C1 segment of cervical spinal cord (tissue), 14 donors: ENCODE results near the gene SLC2A10.
"Not testable (repeated sequence)": the region's sequence is repeated elsewhere in the genome, so short reads cannot be mapped to it uniquely, and the experiment has no call there.

Experiments
- DNase-seq, 14 donors: peaks; one replicate each; lab custom pipeline; 2025; lab: John Stamatoyannopoulos, UW

Gene SLC2A10

DNA sequence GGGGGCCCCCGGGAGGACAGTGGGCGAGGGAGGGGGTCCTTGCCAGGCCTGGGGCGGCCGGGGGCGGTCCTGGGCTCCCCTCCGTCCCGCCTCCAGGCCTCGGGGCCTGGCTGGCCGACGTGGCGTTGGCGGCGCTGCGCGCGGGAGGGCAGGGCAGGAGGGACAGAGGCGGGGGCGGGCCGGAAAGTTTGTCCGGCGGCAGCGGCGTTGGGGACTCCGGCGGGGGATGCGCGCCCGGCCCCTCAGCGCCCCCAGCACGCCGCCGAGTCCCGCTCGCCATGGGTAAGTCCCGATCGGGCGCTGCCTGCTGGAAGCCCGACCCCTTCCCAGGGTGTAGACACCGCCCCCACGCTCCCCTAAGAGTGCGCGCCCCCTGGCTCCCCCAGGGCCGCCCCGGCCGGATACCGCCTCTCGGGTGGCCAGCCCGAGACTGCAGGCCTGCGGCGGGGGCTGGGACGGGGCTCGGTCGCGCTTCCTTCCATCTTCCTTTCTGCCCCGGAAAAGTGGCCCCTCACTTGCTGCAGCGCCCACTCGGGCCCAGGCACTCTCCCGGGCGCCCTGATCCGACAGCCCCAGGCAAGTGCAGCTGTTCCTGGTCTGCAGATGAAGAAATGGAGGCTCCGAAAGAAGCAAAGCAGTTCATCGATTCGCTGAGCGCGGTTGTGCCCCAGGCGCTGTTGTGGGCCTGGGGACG lies at the start of gene SLC2A10:
Gene SLC2A10, plus strand, starts transcription at position 191 of the 694 bp plus-strand sequence. Its CDS starts 88 bp downstream, at position 279.
- peak in 5 of 14 donors; percentile 4 to 64 (median 20) for DNase-seq

DNA sequence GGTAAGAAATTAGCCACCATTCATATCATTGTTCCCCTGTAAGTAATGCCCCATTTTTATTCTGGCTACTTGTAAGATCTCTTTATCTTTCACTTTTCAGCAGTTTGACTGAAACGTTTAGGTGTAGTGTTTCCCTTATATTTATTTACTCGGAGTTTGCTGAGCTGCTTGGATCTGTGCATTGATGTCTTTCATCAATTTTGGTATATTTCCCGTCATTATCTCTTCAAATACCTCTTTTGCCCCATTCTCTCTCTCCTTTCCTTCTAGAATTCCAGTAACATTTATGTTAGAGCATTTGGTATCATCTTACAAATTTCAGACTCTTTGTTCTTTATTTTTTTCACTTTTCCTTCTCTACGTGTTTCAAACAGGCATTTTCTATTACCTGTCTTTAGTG lies 49.0 kb upstream of the SLC2A10 start:
- no peak for DNase-seq

DNA sequence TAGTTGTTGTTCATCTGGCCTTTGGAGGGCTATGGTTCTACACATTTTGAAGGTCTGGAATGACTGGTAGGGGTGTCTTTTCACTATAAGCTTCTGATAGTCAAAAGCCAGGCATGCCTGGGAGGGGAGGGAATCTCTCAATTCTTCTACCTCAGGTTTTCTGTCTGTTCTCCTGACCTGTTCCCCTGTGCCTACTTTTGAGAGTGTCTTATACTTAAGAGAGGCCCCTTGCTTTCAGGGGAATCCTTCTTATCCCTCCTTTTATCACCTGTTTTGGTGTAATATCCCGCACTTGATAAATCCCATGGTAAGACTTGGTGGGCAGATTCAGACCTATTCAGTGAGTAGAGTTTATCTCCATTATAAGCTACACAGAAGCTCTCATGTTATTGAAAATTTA lies 47.8 kb upstream of the SLC2A10 start:
- DNase-seq = no peak

DNA sequence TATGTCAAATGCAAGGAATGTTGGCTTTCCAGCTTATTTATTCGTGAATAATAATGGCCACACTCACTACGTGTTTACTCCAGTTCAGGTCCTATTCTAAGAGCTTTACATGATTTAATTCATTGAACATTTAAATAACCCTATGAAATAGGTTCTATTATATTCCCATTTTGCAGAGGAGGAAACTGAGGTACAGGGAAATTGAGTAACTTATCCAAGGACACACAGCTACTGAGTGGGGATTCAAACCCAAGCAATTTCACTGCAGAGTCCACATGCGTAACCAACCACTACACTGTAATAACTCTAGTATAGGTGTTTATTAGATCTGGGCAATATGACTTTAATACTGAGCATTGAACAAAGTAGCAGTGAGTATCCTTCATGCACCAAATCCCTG lies 45.9 kb upstream of the SLC2A10 start:
- no peak for DNase-seq

GRCh38 chr20:46665602-46666001 lies 43.8 kb upstream of the SLC2A10 start:
- no peak for DNase-seq

DNA sequence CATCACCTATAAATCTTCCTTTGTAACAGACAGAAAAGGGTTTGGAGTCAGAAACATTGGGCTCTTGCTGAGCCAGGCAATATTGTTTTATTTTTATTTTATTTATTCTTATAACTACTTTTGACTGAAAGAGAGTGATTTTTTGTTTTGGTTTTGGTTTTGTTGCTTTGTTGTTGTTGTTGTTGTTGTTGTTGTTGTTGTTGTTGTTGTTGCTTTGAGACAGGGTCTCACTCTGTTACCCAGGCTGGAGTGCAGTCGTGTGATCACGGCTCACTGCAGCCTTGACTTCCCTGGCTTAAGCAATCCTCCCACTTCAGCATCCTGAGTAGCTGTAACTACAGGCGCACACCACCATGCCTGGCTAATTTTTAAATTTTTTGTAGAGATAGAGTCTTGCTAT lies 43.1 kb upstream of the SLC2A10 start:
- DNase-seq = no peak

GRCh38 chr20:46666818-46667515 lies 42.5 kb upstream of the SLC2A10 start:
- DNase-seq = no peak

DNA sequence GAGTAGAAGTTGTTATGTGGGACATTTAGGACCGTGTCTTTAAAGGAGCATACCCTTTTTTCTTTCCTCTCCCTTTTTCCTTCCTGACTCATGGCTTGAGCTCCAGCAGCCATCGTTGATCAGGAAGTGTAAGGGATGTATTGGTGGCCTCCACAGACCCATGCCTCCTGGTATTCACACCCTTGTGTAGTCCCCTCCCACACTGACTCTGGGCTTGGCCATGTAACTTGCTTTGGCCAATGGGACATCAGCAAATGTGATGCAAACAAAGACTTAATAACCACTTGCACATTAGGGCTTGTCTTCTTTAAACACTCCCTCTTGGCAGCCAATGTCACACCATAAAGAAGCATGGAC lies 39.2 kb upstream of the SLC2A10 start:
- no peak for DNase-seq

GRCh38 chr20:46670585-46671584 lies 38.6 kb upstream of the SLC2A10 start:
- DNase-seq = no peak

- DNase-seq = no peak
Observed at GRCh38 chr20:46671866-46672542, 37.4 kb upstream of the SLC2A10 start.

GRCh38 chr20:46672543-46673148 lies 36.8 kb upstream of the SLC2A10 start:
- DNase-seq = no peak

- no peak for DNase-seq
Observed at GRCh38 chr20:46673394-46674252, 35.8 kb upstream of the SLC2A10 start.

DNA sequence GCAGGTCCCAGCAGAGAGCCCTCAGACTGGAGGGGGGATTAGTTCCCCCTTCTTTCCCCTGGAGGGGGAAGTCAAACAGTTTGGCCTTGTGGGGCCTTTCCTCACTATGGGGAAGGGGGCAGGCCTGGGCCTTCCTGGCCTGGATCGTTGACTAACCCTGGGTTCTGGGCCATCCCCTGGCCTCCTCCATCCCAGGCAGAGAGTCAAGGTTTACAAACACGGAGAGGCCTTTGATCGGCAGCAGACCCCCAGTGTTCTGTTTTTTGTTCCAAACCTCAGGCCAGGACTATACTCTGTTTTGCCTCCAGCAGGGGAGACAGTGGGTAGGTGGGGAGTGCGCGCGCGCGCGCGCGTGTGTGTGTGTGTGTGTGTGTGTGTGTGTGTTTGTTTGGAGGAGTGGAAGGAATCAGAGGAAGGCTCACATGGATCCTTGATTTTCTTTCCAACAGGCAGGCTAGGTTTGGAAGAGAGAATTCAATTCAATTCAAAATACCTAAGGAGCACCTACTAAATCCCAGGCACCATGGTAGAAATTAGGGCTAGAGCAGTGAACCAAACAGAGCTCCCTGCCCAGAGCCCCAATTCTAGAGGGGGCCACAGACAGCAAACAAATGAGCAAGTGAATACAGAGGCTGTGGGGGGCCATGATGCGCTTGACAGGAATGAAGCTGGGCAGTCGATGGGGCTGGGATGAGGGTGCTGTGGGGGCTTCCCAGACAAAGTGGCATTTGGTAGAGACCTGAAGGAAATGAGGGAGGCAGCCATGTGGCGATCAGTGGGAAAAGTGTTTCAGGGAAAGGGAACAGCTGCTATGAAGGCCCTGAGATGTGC lies 35.0 kb upstream of the SLC2A10 start:
- DNase-seq = no peak

DNA sequence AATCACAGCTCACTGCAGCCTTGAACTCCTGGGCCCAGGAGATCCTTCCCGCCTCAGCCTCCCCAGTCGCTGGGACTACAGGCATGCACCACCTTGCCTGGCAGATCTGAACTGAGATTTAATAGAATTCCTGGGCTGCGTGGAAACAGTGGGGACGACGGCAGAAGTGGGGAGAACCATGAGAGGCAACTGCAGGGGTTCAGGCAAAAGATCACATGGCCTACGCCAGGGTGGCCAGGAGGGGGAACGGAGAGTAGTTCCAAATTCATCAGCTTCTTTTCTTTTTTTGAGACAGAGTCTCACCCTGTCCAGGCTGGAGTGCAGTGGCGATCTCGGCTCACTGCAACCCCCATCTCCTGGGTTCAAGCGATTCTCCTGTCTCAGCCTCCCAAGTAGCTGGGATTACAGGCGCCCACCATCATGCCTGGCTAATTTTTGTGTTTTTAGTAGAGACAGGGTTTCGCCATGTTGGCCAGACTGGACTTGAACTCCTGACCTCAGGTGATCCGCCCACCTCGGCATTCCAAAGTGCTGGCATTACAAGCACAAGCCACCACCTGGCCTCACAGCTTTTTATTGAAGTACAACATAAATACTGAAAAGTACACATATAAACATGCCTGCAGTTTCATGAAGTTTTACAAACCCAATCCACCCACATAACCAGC lies 32.7 kb upstream of the SLC2A10 start:
- not testable (repeated sequence) for DNase-seq

DNA sequence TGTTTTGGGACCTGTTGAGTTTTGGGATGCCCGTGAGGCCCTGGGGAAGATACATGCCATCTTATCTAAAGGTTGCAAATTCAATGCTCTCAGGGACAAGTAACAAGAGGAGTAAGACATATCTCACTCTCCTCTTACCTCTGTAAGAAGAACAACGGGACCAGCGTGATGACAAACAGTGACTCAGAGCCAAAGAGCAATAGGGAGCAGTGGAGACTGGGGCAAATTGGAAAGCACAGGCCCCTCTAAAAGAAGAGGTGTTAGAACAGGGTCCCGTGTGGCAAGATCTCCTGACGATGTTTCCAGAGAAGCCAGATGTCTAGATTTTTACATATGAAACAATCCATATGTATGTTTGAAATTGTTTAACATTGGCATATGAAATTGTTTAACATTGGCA lies 31.8 kb upstream of the SLC2A10 start:
- no peak for DNase-seq

- no peak for DNase-seq
Observed at GRCh38 chr20:46678516-46678915, 30.9 kb upstream of the SLC2A10 start.

DNA sequence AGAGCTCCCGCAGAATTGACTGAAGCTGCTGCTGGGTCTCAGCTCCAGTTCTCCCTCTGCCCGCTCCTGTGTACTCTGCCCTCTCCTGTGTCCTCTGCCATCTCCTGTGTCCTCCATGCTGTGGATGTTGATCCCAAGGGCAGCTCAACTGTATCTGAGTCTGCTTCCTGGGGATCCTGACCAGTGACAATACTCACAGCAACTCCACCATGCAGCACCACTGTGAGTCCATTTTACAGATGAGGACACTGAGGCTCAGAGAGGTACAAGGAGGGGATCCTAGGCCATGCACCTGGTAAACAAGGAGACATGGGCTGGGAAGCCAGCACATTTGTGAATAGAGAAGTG lies 28.8 kb upstream of the SLC2A10 start:
- no peak for DNase-seq

GRCh38 chr20:46681032-46681854 lies 28.2 kb upstream of the SLC2A10 start:
- peak in 8 of 14 donors; percentile 12 to 43 (median 25) for DNase-seq
